ENCODE results near the gene MED27. TPM values are rescaled to one million over a fixed set of nuclear protein-coding genes. Genes with fewer than 3 reads are reported as not detected.

Gene MED27
- total RNA-seq, 2 experiments from 2014 or later, result 22.7 to 23.3 TPM

- no peaks in the 10 kb centered on the region for H3K9me3 Mint-ChIP-seq
- no peak overlapping the region for H3K4me3 Mint-ChIP-seq
- no peaks in the 10 kb centered on the region for H3K4me1 Mint-ChIP-seq
- H3K36me3 Mint-ChIP-seq (ENCODE audit: low read depth), result peaks cover 7% of the 10 kb centered on the region
- H3K27ac Mint-ChIP-seq, result no peak overlapping the region
- CTCF ChIA-PET, result no interaction called here
- no peaks in the 10 kb centered on the region for H3K27me3 Mint-ChIP-seq
- DNase-seq, result no peak
- POLR2A ChIA-PET, result no interaction called here
These were observed 108.1 kb downstream of the MED27 start for GRCh38 chr9:131971482-131972074.

GRCh38 chr9:131969469-131969989, 110.1 kb downstream of the MED27 start:
- no peak overlapping the region for H3K27ac Mint-ChIP-seq

GRCh38 chr9:131968632-131969031, 111.0 kb downstream of the MED27 start:
- Mint-ChIP-seq H3K36me3 (ENCODE audit: low read depth) (peaks cover 5% of the 10 kb centered on the region), H3K4me1 (no peaks in the 10 kb centered on the region), H3K9me3 (no peaks in the 10 kb centered on the region), H3K27ac (no peak overlapping the region), H3K4me3 (no peak overlapping the region), H3K27me3 (no peaks in the 10 kb centered on the region)
- DNase-seq, result no peak
- ChIA-PET POLR2A (no interaction called here), CTCF (interaction anchor here (1.2 kb wide), 1 partner anchor 206 kb away, joined by 5 read pairs; no protein-coding TSS in a partner anchor)

More at GRCh38 chr9:131969469-131969989, 110.1 kb downstream of the MED27 start:
- Mint-ChIP-seq H3K36me3 (ENCODE audit: low read depth) (peaks cover 5% of the 10 kb centered on the region), H3K4me3 (no peak overlapping the region), H3K4me1 (no peaks in the 10 kb centered on the region), H3K9me3 (no peaks in the 10 kb centered on the region), H3K27me3 (no peaks in the 10 kb centered on the region)
- no peak for DNase-seq
- ChIA-PET POLR2A (no interaction called here), CTCF (no interaction called here)

DNA sequence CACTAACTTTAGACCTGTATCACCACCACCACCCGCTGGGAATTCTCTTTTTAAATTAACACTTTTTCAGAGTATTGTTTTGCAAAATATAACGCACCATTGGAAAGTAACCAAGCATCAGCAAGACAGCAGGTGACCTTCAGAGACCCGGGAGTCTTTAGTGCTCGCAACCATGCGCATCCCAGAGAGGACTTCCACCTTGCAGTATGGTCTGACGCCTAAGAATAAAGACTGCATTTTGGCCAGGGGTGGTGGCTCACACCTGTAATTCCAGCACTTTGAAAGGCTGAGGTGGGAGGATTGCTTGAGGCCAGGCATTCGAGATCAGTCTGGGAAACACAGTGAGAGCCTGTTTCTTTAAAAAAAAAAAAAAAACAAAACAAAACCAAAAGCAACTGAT, 113.8 kb downstream of the MED27 start:
- Mint-ChIP-seq H3K4me1 (no peaks in the 10 kb centered on the region), H3K27ac (no peak overlapping the region), H3K9me3 (no peaks in the 10 kb centered on the region), H3K27me3 (no peaks in the 10 kb centered on the region), H3K4me3 (no peak overlapping the region), H3K36me3 (ENCODE audit: low read depth) (no peaks in the 10 kb centered on the region)
- DNase-seq, result no peak
- ChIA-PET POLR2A (no interaction called here), CTCF (no interaction called here)

GRCh38 chr9:131965103-131965502, 114.6 kb downstream of the MED27 start:
- H3K9me3 Mint-ChIP-seq, result no peaks in the 10 kb centered on the region
- no peaks in the 10 kb centered on the region for H3K4me1 Mint-ChIP-seq
- no peaks in the 10 kb centered on the region for H3K36me3 Mint-ChIP-seq (ENCODE audit: low read depth)
- no peak overlapping the region for H3K27ac Mint-ChIP-seq
- ChIA-PET CTCF (no interaction called here), POLR2A (no interaction called here)
- no peak overlapping the region for H3K4me3 Mint-ChIP-seq
- DNase-seq, result no peak
- H3K27me3 Mint-ChIP-seq, result no peaks in the 10 kb centered on the region

DNA sequence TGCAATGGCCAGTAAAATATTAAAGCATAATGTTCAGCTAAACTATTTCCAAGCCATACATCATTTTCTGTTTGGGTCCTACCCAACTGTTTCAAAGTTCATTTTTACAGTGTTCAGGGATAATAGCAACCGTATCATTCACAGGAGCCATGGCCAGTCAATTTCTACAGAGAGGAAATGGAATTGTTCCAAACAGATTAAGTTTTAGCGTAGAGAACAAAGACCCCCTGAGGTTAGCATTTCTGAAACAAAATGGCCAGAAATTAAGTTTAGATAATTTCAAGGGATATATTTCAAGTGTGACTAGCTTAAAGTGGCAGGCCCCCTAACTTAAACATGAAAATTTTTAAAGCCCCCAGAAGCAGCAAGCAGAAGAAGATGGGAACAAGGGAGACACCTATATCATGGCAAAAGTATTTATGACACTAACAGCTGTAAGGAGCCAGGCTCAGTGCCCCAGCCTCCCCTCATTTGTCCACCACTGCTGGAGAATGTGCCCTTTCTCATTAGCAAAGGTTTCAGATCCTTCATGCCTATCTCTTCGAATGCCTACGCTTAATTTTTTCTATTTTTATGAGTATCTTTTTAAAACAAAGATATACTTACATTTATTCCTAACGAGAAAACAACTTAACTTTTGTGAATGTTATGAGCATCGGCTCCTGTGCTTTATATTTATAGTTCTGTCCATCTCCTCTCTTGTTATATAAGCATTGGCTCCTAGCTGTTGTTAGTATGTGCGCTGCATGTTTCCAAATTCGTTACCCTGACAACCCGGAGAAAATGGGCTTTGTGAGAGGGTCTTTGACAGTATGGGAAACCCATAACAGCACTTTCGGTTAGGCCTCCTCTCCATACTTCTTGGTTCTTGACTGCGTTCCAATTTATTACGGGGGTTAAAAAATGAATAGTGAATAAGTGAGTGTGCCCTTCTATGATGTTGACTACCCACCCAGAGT, 116.3 kb downstream of the MED27 start:
- H3K9me3 Mint-ChIP-seq, result no peaks in the 10 kb centered on the region
- H3K4me1 Mint-ChIP-seq, result no peaks in the 10 kb centered on the region
- CTCF ChIA-PET, result interaction anchor here (0.6 to 1.3 kb wide), 2 partner anchors 23 to 862 kb away, joined by 3 read pairs; no protein-coding TSS in a partner anchor
- no peaks in the 10 kb centered on the region for H3K36me3 Mint-ChIP-seq (ENCODE audit: low read depth)
- H3K4me3 Mint-ChIP-seq, result no peak overlapping the region
- no peaks in the 10 kb centered on the region for H3K27me3 Mint-ChIP-seq
- POLR2A ChIA-PET, result no interaction called here
- no peak overlapping the region for H3K27ac Mint-ChIP-seq
- no peak for DNase-seq

GRCh38 chr9:131961496-131961880, 118.2 kb downstream of the MED27 start:
- no peaks in the 10 kb centered on the region for H3K27me3 Mint-ChIP-seq
- no peaks in the 10 kb centered on the region for H3K36me3 Mint-ChIP-seq (ENCODE audit: low read depth)
- no peak for DNase-seq
- ChIA-PET POLR2A (interaction anchor here (0.6 kb wide), 1 partner anchor 30 kb away, joined by 3 read pairs; no protein-coding TSS in a partner anchor), CTCF (interaction anchor here (1.0 to 1.3 kb wide), 2 partner anchors 10 to 195 kb away, joined by 3 to 5 read pairs; no protein-coding TSS in a partner anchor)
- no peak overlapping the region for H3K27ac Mint-ChIP-seq
- H3K9me3 Mint-ChIP-seq, result no peaks in the 10 kb centered on the region
- no peak overlapping the region for H3K4me3 Mint-ChIP-seq
- no peaks in the 10 kb centered on the region for H3K4me1 Mint-ChIP-seq

GRCh38 chr9:131960851-131961495, 118.7 kb downstream of the MED27 start:
- H3K4me1 Mint-ChIP-seq, result no peaks in the 10 kb centered on the region
- ChIA-PET CTCF (interaction anchor here (1.0 kb wide), 1 partner anchor 195 kb away, joined by 3 read pairs; no protein-coding TSS in a partner anchor), POLR2A (interaction anchor here (0.6 kb wide), 1 partner anchor 29 kb away, joined by 3 read pairs; no protein-coding TSS in a partner anchor)
- no peaks in the 10 kb centered on the region for H3K9me3 Mint-ChIP-seq
- H3K36me3 Mint-ChIP-seq (ENCODE audit: low read depth), result no peaks in the 10 kb centered on the region
- H3K27me3 Mint-ChIP-seq, result no peaks in the 10 kb centered on the region
- H3K4me3 Mint-ChIP-seq, result no peak overlapping the region
- H3K27ac Mint-ChIP-seq, result no peak overlapping the region
- no peak for DNase-seq

DNA sequence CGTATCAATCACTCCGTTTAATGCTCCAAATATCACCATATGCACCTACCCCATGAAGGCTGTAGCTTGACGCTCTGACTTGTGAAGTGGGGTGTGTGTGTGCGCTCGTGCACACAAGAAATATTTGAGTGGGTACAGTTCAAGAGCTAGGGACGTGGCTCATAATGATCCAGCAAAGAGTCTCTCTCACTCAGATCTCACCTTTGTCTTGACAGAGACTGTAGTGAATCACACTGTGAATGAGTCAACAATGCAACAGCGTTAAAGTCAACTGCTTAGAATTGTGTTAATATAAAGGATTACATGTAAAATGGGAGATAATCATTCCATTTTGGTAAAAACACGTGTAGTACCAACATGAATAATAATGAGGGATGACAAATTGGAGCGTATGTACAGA, 119.4 kb downstream of the MED27 start:
- POLR2A ChIA-PET, result no interaction called here
- H3K27me3 Mint-ChIP-seq, result no peaks in the 10 kb centered on the region
- H3K4me3 Mint-ChIP-seq, result no peak overlapping the region
- CTCF ChIA-PET, result no interaction called here
- H3K27ac Mint-ChIP-seq, result no peak overlapping the region
- no peak for DNase-seq
- no peaks in the 10 kb centered on the region for H3K9me3 Mint-ChIP-seq
- no peaks in the 10 kb centered on the region for H3K36me3 Mint-ChIP-seq (ENCODE audit: low read depth)
- H3K4me1 Mint-ChIP-seq, result no peaks in the 10 kb centered on the region

DNA sequence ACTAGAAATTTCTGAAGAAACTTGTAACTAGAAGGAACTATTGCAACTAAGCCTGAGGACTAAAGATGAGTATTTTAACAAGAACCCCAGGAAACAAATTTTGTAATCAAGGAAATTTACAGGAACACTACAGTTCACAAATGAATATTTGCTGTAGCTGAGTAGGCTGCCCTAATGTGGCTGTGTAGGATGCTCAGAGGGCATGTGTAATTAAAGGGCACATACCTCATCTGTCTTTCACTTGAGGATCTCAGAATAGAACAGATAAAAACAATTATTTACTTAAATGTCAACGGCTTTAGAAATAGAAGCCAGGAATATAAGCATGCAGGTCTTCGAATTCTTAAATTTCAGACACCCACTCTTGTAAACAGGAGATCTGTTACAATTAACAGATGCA, 119.8 kb downstream of the MED27 start:
- DNase-seq, result no peak
- no peak overlapping the region for H3K27ac Mint-ChIP-seq
- H3K4me3 Mint-ChIP-seq, result no peak overlapping the region
- H3K27me3 Mint-ChIP-seq, result no peaks in the 10 kb centered on the region
- CTCF ChIA-PET, result no interaction called here
- H3K9me3 Mint-ChIP-seq, result no peaks in the 10 kb centered on the region
- no peaks in the 10 kb centered on the region for H3K4me1 Mint-ChIP-seq
- H3K36me3 Mint-ChIP-seq (ENCODE audit: low read depth), result no peaks in the 10 kb centered on the region
- POLR2A ChIA-PET, result no interaction called here

GRCh38 chr9:131959056-131959455, 120.6 kb downstream of the MED27 start:
- no peaks in the 10 kb centered on the region for H3K36me3 Mint-ChIP-seq (ENCODE audit: low read depth)
- H3K4me3 Mint-ChIP-seq, result no peak overlapping the region
- no peaks in the 10 kb centered on the region for H3K4me1 Mint-ChIP-seq
- CTCF ChIA-PET, result no interaction called here
- no peak overlapping the region for H3K27ac Mint-ChIP-seq
- POLR2A ChIA-PET, result no interaction called here
- no peaks in the 10 kb centered on the region for H3K27me3 Mint-ChIP-seq
- H3K9me3 Mint-ChIP-seq, result no peaks in the 10 kb centered on the region
- no peak for DNase-seq

DNA sequence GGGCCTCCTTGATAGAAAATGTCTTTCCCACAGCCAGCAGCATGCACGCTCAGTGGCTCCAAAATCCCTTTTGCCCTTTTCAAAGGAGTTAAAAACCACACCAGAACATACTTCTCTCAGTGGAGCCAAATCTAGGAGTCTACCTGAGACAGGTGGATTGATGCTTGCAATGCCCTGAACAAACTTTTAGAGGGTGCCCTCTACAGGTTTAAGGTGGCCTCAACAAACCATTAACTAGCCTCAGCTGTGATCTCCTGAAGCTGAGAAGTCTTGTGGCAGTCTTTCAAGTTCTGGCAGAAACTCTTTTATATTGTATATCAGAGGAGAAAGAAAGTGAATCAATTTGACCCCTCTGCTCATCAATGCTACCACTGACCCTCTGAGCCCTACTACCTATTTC, 125.4 kb downstream of the MED27 start:
- Mint-ChIP-seq H3K4me3 (no peak overlapping the region), H3K4me1 (no peaks in the 10 kb centered on the region), H3K36me3 (ENCODE audit: low read depth) (no peaks in the 10 kb centered on the region), H3K27me3 (no peaks in the 10 kb centered on the region), H3K27ac (no peak overlapping the region), H3K9me3 (no peaks in the 10 kb centered on the region)
- CTCF ChIA-PET, result no interaction called here
- POLR2A ChIA-PET, result no interaction called here
- DNase-seq, result peak; percentile 20

DNA sequence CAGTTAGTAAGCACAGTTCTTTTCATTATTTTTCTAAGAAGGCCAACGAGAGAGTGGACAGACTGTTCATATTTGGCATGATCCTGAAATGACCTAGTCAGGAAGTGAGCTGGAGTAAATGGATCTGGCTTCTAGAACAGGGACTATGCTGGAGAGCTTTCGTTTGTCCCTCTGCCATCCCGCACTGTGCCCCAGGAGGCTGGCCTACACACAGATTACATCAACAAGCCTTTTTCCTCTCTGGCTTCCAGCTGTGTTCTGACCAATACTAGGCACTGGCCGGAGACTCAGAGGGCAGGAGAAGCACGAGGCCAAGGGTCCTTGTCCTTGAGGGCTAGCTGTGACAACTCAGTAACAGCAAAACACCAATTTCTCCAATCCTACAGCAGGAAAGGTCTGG, 127.8 kb downstream of the MED27 start:
- no peaks in the 10 kb centered on the region for H3K4me1 Mint-ChIP-seq
- CTCF ChIA-PET, result interaction anchor here (0.7 to 1.5 kb wide), 3 partner anchors 10 to 98 kb away, joined by 3 to 5 read pairs (median 3); no protein-coding TSS in a partner anchor
- H3K36me3 Mint-ChIP-seq (ENCODE audit: low read depth), result no peaks in the 10 kb centered on the region
- H3K9me3 Mint-ChIP-seq, result no peaks in the 10 kb centered on the region
- POLR2A ChIA-PET, result no interaction called here
- no peak for DNase-seq
- H3K27ac Mint-ChIP-seq, result no peak overlapping the region
- H3K27me3 Mint-ChIP-seq, result no peaks in the 10 kb centered on the region
- H3K4me3 Mint-ChIP-seq, result no peak overlapping the region

All from activated CD4-positive, alpha-beta T cell treated with anti-CD3 and anti-CD28 coated beads, Interleukin-2, amount 10 ng/mL, durations not matched to agents 7 days and 5 days (primary cell).